HG03460 (cell line): Measurements from ENCODE around the gene CAMTA2.
"Not testable (repeated sequence)": the region's sequence is repeated elsewhere in the genome, so short reads cannot be mapped to it uniquely, and the experiment has no call there.

Source experiments
- ATAC-seq: cut with Tn5 transposase; IDR thresholded peaks from one replicate; pipeline ENCODE4 v1.9.1; 2021; ENCODE audit not compliant: unreplicated experiment

The CAMTA2 gene

GRCh38 chr17:4933646-4934045 lies 53.8 kb downstream of the CAMTA2 start:
- ATAC-seq = no peak

- ATAC-seq = no peak
These were observed 54.7 kb downstream of the CAMTA2 start for GRCh38 chr17:4932756-4933155.

DNA sequence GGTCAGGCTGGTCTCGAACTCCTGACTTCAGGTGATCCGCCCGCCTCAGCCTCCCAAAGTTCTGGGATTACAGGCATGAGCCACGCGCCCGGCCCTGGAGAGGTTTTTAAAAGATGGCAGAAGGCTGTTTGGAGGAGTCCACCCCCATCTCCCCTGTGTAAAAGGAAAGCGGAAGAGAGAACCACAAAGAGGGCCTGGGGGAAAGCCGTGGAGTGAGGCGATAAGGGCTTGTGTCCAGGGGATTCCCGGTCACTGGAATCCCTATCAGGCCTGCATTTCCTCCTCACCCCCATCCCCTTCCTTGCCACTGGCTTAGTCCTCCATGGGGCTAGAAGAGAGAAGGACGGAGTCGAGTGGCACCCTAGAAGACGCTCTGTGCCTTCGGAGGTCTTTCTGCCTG lies 55.5 kb downstream of the CAMTA2 start, which contains the start of gene GP1BA:
Gene GP1BA, plus strand, starts transcription at position 315 of the 400 bp plus-strand sequence. CDS start 328 bp downstream, outside the sequence.
- ATAC-seq = no peak

DNA sequence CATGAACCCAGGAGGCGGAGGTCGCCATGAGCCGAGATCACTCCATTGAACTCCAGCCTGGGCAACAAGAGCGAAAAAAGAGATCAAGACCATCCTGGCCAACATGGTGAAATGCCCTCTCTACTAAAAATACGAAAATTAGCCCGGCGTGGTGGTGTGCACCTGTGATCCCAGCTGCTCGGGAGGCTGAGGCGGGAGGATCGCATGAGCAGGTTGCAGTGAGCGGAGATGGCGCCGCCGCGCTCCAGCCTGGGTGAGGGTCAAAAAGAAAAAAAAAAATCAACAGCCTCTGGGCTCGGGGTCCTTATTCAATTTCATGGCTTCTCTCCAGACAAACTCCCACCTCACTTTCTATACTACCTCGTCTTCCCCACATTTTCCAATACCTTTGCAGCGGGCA lies 58.6 kb downstream of the CAMTA2 start:
- ATAC-seq = no peak

GRCh38 chr17:4926577-4927335 lies 60.7 kb downstream of the CAMTA2 start:
- ATAC-seq = not testable (repeated sequence)

- ATAC-seq = no peak
These were observed 66.2 kb downstream of the CAMTA2 start for GRCh38 chr17:4921320-4921719.

GRCh38 chr17:4920351-4921048 lies 67.0 kb downstream of the CAMTA2 start:
- ATAC-seq = no peak

DNA sequence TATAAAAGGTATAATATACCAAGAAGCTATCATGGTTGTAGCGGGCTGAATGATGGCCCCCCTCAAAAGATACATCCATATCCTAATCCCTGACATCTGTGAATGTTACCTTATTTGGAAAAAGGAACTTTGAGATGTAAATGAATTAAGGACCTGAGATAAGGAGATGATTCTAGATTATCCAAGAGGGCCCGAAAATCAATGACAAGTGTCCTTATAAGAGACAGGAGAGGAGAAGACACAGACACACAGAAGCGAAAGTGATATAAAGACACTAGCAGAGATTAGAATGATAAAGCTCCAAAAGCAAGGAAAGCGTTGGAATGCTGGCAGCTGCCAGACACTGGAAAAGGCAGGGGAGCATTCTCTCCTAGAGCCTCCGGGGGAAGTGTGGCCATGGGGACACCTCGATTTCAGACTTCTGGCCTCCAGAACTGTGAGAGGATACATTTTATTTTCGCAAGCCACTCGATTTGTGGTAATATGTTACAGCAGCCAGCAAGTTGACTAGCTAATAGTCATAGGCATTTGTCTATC lies 67.9 kb downstream of the CAMTA2 start:
- no peak for ATAC-seq
